HPDE6-E6E7 (cell line): ENCODE data around the gene MPHOSPH10.
"Not testable (repeated sequence)": the region's sequence is repeated elsewhere in the genome, so short reads cannot be mapped to it uniquely, and the experiment has no call there.

Source experiments
- DNase-seq: peaks from one replicate; pipeline ENCODE4 v3.0.0; 2011; ENCODE audit warnings: missing footprints; ENCODE audit errors: extremely low spot score

MPHOSPH10 gene

DNA sequence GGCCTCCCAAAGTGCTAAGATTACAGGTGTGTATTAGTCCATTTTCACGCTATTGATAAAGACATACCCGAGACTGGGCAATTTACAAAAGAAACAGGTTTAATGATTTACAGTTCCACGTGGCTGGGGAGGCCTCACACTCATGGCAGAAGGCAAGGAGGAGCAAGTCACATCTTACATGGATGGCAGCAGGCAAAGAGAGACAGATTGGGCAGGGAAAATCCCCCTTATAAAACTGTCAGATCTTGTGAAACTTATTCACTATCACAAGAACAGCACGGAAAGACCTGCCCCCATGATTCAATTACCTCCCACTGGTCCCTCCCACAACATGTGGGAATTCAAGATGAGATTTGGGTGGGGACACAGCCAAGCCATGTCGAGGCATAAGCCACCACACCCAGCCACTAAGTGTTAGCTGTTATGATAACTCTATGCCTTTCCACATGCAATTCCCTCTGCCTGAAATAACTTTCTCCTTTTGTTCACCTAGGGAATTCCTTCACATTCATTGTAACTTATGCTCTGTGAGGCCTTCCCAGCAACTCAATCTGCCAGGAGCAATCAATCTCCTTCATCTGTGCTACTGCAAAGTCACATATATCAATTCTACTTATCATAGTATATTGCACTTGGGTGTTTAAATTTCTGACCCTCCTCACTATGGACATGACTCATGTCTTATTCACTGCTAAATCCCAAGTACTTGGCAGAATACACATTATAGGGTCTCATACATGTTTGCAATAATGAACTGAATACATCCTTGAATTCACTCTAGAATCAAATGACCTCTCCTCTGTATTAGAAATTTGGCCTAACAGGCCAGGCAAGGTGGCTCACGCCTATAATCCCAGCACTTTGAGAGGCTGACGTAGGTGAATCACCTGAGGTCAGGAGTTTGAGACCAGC lies 7.8 kb upstream of the MPHOSPH10 start:
- no peak for DNase-seq

DNA sequence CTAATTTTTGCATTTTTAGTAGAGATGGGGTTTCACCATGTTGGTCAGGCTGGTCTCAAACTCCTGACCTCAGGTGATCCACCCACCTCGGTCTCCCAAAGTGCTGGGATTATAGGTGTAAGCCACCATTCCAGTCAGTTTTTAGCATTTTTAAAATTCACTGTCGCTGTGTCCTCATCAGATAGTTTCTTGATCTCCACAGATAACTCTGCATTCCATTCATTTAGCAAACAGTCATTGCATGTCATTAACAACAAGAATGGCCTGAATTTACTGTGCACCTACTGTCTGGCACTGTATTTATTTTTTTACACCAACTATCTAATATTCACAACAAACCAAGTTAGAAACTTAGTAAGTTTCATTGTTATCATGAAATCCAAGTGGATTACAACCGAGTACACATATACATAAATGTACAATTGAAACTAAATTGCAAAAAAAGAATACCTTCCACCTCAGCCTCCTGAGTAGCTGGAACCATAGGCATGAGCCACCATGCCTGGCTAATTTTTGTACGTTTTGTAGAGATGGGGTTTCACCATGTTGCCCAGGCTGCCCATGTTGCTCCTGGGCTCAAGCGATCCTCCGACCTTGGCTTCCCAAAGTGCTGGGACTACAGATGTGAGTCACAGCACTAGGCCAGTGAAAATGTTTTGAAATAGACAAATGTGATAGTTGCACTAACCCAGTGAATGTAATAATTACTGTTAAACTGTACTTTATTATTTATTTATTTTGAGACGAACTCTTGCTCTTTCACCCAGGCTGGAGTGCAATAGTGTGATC lies 4.7 kb upstream of the MPHOSPH10 start:
- no peak for DNase-seq

DNA sequence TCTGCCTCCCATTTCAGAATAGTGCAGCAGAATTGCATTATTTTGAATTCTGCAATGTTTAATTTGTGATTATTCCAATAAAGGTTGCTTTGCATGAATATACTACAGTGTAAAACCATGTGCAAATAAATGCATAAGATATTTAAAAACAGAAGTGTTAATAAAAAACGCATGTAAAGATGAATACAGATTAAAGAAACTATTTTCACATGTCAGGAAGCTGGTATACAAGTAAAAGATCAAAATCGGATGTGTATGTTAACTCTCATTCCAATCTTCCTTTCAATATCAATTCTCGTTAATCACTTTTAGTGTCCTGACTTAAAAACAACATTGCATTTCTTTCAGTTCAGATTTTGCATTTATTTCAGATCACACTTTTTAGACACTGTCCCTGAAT lies 3.5 kb upstream of the MPHOSPH10 start:
- no peak for DNase-seq

DNA sequence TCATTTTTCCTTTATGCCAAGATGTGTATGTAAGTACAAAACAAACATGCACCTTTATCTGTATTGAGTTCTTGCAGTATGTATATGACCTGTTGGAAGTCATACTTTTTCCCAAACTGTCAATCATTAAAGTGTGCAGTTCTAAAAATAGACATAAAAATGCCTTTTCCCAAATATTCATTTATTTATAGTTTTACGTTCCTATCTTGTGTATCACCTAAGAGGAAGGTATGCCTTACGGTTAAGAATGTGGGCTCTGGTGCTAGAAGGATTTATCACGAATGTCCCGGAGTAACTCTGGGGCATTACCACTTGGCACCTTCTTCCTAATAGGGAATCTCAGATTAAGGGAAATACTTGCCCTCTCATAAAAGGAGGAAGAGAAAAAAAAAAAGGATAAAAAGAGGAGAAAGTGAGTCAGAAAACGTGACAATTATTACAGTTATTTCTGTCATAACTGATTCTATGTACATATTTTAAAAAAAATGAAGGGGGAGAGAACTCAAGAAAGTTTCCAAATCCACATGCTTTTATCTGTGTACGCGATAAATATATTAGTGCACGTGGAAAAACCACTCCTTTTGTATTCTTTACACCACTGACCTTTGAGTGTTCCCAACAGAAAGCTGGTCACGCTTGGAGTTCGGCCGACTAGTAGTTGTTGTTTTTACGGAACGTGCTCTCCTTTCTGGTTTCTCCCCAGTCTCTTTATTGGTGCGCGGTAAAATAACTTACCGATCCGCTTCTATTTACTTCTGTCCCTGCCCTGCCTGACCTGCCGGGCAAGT lies 1.1 kb upstream of the MPHOSPH10 start:
- DNase-seq = no peak

DNA sequence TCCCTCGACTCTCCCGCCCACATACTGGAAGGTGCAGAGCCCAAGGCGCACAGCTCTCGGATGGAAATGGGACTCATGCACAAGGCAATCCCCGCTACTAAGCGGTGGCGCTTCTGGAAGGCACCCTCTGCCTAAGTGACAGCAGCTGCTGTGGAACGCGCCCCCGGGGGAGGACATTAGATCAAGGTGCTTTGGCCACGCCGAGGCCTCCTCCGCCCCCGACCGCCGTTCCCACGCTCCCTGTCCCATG lies 607 bp upstream of the MPHOSPH10 start:
- DNase-seq = peak; percentile 67

DNA sequence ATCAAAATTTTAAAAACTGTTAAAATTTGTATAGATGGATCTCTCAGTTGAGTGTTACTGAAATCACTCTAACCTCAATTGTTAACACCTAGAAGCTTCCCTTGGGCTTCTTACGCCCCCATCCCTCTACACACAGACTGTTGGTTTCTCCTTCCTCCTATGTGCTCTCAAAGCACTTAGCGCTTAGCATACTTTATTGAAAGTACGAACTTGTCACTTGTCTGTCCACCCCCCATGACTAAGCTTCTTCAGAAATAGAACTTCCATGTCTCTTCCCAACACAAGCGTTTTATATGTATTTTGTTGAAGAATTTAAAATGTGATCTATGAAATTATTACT lies 441 bp downstream of the MPHOSPH10 start:
- no peak for DNase-seq

DNA sequence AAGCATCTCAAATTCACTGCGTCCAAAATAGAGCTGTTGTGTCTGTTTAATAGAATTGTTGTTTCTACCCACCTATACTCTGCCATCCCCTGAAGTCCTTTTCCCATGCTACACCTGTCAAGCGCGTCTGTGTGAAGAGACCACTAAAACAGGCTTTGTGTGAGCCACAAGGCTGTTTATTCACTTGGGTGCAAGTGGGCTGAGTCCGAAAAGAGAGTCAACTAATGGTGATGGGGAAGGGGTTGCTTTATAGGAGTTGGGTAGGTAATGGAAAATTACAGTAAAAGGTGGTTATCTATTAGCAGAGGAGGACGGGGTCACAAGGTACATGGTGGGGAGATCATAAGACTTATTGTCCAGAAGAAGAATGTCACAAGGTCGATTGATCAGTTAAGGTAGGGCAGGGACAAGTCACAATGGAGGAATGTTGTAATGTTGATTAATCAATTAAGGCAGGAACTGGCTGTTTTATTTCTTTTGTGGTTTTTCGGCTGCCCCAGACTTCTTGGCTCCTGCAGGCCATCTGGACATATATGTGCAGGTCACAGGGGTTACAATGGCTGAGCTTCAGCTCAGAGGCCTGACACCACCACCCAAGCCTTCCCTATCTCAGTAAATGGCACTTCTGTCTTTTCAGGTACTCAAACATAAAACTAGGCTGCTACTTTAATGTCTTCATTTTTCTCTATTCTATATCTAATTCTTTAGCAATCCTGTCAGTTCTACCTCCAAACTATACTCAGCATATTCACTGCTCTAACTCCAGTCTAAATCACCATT lies 1.1 kb downstream of the MPHOSPH10 start:
- not testable (repeated sequence) for DNase-seq

DNA sequence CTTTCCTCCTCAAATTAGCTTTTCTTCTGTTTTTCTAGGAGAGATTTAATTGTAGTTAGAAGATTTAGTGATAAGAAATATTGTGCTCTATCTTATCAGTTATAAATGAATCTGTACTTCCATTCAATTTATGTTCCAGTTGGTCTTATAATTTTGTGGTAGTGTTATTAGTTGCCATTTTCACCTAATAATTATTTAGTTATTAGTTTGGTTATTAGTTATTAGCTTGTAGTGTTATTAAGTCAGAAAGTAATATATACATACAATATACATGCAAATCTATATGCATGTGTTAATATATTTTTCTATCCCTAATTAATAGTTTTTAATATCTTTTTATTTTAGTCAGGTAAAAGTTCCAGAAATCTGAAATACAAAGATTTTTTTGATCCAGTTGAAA lies 3.2 kb downstream of the MPHOSPH10 start:
- DNase-seq = no peak

DNA sequence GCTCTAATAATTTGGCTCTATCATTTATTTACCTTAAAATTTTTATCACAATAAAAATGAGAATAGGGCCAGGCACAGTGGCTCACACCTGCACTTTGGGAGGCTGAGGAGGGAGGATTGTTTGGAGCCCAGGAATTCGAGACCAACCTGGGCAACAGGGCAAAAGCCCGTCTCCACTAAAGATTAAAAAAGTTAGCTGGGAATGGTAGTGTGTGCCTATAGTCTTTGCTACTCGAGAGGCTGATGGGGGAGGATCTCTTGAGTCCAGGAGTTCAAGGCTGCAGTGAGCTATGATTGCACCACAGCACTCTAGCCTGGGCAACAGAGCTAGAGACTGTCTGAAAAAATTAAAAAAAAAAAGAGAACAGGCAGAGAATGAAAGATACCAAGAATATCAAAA lies 5.7 kb downstream of the MPHOSPH10 start:
- DNase-seq = no peak

DNA sequence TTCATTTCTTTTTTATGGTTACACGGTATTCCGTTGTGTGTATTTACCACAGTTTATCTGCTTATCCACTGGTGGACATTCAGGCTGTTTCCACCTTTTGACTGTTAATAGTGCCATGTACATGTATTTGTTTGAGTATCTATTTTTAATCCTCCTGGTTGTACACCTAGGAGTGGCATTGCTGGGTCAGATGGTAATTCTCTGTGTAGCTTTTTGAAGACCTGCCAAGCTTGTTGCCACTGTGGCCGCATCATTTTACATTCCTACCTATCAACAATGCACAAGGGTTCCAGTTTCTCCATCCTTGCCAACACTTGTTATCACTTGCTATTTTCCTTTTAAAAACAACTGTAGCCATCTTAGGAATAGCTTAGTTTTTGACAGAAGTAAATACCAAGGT lies 13.3 kb downstream of the MPHOSPH10 start:
- no peak for DNase-seq

DNA sequence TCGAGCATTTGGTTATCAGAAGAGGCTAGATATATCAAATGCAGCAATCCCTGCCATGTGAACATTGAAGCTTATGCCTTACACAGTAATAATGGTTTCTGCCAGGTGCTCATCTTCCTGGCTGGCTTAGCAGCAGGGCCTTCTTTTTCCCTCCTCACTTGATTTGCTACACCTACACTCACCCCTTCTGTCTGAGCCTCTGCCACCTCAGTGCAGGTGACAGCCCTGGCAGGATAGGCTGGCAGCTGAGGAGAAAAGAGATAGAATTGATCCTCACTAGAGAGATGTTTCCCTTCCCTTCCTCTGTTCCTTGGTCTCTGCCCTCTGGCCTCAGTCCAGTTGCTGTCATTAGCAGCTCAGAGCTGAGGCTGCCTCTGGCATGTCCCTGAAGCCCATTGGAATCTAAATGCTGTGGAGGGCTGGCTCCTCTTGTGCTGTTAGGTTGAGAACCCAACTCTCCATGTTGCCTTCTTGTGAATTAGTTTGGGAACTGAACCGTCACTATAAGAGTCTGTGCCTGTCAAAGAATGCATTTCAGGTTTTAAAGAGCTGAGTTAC lies 18.2 kb downstream of the MPHOSPH10 start:
- no peak for DNase-seq

DNA sequence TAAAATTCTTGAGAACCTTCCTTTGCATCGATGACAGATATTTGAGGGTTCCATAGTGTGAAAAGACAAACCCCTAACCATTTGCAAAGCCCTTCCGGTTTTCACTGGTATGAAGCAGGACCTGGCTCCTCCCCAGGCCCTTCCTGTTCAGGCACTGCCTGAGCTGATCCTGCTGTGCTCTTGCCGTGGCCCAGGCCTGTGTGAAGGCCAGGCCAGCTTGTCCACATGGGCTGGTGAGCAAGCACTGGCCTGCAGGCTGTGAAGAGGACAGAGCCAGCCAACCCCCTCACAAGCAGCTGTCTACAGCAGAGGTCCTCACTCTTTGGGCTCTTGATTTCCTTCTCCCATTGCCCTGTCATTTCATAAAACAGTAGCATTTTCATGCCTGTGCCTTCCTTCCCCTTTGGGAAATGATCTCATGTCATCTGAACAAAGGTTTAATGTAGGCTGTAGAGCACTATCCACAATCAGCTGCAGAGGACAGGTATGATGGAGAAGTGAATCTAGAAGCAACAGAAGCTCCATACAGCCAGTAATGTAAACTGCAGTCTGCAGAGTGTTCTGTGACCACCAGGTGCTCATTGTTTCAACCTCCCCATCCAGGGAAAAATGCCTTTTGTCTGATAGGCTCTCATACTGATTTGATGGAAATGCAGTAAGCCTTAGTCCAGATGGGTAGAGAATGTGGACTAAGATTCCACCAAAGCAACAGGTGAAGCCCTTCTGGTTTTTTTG lies 19.8 kb downstream of the MPHOSPH10 start:
- no peak for DNase-seq

DNA sequence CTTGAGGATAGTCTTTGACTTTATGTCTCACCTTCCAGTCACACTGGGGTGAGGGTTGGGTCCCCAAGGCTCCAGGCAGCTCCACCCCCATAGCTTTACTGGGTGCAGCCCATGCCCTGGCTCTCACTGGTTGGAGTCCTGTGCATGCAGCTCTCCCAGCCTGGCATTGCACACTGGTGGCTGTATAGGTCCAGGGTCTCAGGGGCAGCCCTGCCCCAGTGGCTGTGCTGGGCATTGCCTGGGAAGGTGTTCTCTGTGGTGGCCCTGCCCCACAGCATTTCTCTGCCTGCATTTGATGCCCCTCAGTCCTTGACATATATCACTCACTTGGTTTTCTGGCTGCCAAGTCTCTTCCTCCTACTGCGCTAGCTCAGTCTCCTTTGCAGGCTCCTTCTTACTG lies 21.2 kb downstream of the MPHOSPH10 start:
- no peak for DNase-seq

DNA sequence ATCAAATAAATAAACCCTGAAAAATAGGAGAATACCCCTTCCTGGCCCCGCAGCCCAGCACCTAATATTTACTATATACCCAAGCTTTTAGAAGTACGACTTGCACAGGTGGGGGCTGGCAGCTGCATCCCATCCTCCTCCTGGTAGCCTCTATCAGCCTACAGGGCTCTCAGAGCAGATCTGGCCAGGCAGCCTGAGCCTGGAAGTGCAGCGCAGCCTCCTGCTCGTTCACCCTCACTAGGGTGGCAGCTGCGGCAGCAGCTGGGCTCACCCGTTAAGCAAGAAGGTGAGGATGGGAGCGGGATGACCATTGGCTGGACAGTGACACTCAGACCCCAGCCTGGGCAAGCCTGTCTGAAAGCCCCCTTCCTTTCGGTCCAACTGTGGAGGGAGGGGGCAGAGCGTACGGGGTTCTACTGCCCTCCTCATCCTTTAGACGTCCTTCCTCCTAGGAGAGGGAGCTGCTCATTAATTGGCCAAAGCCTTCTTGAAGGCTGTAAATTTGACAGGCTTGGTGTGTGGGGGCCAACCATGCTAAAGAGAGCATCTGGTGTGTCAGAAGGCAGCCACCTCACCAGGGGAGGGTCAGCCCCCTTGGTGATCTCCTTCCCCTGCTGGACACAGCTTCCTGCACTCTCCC lies 23.3 kb downstream of the MPHOSPH10 start:
- DNase-seq = no peak

DNA sequence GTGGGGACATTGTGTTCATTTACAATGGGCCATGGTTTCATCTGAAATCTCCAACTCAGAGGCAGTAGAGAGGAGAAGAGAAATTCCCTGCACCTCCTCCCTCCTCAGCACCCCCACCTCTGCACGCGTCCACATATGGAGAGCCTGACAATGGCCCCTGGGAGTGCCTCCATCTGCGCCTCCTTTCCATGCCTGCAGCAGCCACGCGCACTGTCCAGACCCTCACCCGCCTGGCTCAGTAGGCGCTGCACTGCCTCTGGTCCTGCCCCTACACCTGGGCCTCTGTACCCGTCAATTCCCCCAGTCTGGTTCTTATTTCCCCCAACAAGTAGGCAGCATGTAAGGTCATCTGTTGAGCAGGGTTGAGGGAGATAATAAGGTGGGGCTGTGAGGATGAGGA lies 23.8 kb downstream of the MPHOSPH10 start:
- no peak for DNase-seq

DNA sequence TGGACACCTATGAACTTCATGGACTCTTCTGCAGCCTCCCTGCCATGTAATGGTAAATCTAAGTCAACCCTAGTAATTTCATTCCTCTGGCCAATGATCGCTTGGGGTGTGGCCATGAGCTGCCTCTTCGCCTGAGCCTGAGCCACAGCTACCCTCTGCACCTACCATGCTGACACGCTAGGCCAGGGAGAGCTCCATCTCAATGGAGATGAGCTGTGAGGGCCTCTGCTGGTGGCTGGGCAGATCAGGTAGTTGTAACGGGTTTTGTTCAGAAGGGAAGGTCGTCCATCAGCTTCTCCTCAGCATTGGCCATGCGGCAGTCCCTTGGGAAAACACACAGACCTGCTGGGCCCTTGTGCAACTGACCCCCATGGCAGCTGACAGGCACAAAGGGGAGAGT lies 24.4 kb downstream of the MPHOSPH10 start:
- peak; percentile 54 for DNase-seq

DNA sequence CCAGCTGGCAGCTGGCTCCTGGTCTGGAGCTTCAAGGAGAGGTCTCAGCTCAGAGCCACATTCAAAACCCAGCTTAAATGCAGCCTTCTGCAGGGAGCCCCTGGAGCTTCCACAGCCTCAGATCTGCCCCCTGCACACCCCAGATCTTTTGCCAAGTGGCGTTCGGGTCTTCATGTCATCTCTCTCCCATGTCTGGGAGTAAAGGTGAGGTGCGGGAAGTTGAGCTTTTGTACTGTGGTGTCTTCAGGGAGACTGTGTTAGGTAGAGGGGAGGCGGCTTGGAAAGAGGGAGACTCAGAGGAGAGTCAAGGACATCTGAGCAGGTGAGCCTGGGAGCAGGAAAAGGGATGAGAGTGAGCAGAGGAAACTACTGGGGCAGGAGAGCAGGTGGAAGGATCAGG lies 25.4 kb downstream of the MPHOSPH10 start:
- no peak for DNase-seq

DNA sequence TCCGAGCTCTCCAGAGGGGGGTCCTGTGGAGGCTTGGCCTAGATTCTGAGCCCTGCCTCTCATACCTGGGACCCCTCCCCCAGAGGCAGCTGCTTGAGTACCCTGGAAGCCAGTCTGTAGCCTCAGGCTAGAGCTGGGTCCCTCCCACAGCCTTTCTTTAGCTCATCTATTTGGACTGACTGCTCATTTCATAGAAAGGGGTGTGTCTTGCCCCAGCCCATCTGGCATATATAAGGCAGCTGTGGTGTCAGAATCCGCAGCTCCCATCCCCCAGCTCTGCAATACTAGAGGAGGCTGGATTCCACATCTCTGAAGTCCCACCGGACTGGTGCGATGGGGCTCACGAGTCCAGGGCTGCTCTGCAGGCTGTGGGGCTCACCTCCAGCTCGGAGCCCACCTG lies 26.1 kb downstream of the MPHOSPH10 start:
- no peak for DNase-seq

DNA sequence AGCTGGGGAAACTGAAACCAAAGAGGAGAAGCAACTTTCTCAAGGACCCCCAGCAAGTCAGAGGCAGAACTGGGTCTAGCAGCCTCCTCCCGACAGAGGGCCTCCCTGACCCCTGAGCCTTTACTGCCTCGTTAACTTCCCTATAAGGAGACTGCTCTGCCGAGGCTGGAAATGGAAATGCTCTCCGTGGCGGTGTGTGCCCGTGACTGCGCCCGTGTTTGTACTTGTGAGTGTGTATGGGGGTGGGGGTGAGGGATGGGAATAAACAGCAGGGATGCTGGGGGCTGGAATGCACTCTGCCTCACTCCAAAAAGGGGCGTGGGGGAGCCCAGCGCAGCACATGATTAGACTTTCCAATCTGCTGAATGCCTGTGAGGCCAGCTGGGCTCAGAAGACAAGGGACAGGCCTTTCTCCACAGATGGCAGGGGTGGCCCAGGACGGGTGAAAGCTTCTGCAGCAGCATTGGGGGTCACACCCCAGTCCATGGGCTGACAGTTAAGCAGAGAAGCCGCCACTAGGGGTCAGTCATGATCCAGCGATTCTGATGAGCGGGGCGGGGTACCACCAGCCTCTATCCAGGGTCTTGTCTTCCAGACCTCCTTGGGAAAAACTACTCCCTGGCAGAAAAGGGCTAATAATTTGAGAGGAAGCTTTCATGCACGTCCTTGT lies 26.8 kb downstream of the MPHOSPH10 start:
- no peak for DNase-seq

DNA sequence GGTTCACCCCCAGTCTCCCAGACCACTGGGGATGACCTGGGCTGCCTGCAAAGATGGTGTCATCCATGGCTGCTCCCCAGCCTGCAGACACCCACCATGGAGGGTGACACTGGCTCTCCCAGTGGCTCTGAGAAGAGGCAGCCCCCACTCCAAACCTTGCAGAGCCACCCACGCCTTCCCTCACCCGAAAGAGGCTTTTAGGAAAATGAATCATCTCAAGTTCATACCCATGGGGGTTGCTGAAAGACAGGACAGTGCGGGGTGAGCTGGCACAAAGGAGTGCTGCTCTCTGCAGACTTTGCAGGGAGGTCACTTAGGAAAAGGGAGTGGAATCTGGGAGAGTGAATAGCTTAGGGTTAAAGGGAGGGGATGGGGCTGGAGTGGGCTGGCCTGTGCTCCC lies 36.4 kb downstream of the MPHOSPH10 start:
- no peak for DNase-seq
